Measurements from ENCODE around the gene C11orf24.
"Not testable (repeated sequence)": the region's sequence is repeated elsewhere in the genome, so short reads cannot be mapped to it uniquely, and the experiment has no call there.

The C11orf24 gene

GRCh38 chr11:68303982-68304780 is 32.4 kb upstream of the C11orf24 start:
- peaks cover 0 to 15% (median 11%) of the 10 kb centered on the region in 4 experiments for H3K4me1 ChIP-seq (ENCODE audit: control extremely low read depth in 1 of 4, control insufficient read depth in 4 of 4, insufficient read depth in 4 of 4, low read length in 3 of 4)
- H3K36me3 ChIP-seq (ENCODE audit: control insufficient read depth in 4 of 4, insufficient read depth in 4 of 4, low read length in 3 of 4), result no peaks in the 10 kb centered on the region
- peaks cover 0 to 5% (median 0%) of the 10 kb centered on the region in 5 experiments for H3K9me3 ChIP-seq (ENCODE audit: control extremely low read depth in 1 of 5, control insufficient read depth in 4 of 5, insufficient read depth in 2 of 5, low read depth in 1 of 5, low read length in 4 of 5)
- ChIA-PET POLR2A (interaction anchor here (0.6 kb wide), 1 partner anchor 33 kb away, joined by 3 read pairs; no protein-coding TSS in a partner anchor), CTCF (interaction anchor here (1.0 to 3.0 kb wide), 2 partner anchors 47 to 52 kb away, joined by 5 to 14 read pairs; no protein-coding TSS in a partner anchor)
- H3K4me3 ChIP-seq (ENCODE audit: control insufficient read depth in 1 of 7, extremely low read depth in 1 of 7, insufficient read depth in 4 of 7, low read depth in 2 of 7, low read length in 6 of 7), result no peak overlapping the region
- no peak overlapping the region for H3K27ac ChIP-seq (ENCODE audit: insufficient read depth in 1 of 2, low read depth in 1 of 2, low read length in 2 of 2, poor library complexity in 1 of 2, severe bottlenecking in 2 of 2)
- no peaks in the 10 kb centered on the region for H3K27me3 ChIP-seq (replicated peaks in 2 of 5; ENCODE audit: control insufficient read depth in 4 of 5, insufficient read depth in 5 of 5, low read length in 4 of 5)
- no peak for DNase-seq
- 98% methylated on average over 6 of the region's 7 CpGs for WGBS (ENCODE audit: insufficient coverage)

GRCh38 chr11:68303083-68303482 is 31.3 kb upstream of the C11orf24 start:
- DNase-seq, result peak in 2 of 3 donors; percentile 35 to 54
- ChIA-PET POLR2A (no interaction called here), CTCF (interaction anchor here (1.0 to 3.0 kb wide), 4 partner anchors 32 to 94 kb away, joined by 3 to 14 read pairs (median 4); partner anchors contain the start of gene C11orf24)
- Histone ChIP-seq H3K27me3 (replicated peaks in 2 of 5; ENCODE audit: control insufficient read depth in 4 of 5, insufficient read depth in 5 of 5, low read length in 4 of 5) (no peaks in the 10 kb centered on the region), H3K36me3 (ENCODE audit: control insufficient read depth in 4 of 4, insufficient read depth in 4 of 4, low read length in 3 of 4) (no peaks in the 10 kb centered on the region), H3K27ac (ENCODE audit: insufficient read depth in 1 of 2, low read depth in 1 of 2, low read length in 2 of 2, poor library complexity in 1 of 2, severe bottlenecking in 2 of 2) (no peak overlapping the region), H3K9me3 (ENCODE audit: control extremely low read depth in 1 of 5, control insufficient read depth in 4 of 5, insufficient read depth in 2 of 5, low read depth in 1 of 5, low read length in 4 of 5) (peaks cover 0 to 5% (median 0%) of the 10 kb centered on the region in 5 experiments), H3K4me3 (ENCODE audit: control insufficient read depth in 1 of 7, extremely low read depth in 1 of 7, insufficient read depth in 4 of 7, low read depth in 2 of 7, low read length in 6 of 7) (no peak overlapping the region), H3K4me1 (ENCODE audit: control extremely low read depth in 1 of 4, control insufficient read depth in 4 of 4, insufficient read depth in 4 of 4, low read length in 3 of 4) (peaks cover 0 to 12% (median 9%) of the 10 kb centered on the region in 4 experiments)
- WGBS (ENCODE audit: insufficient coverage), result no CpG with 5 or more reads among the region's 2 CpGs

GRCh38 chr11:68302670-68303069 is 30.9 kb upstream of the C11orf24 start:
- WGBS (ENCODE audit: insufficient coverage), result 25% methylated on average over 1 of the region's 7 CpGs
- POLR2A ChIA-PET, result no interaction called here
- H3K36me3 ChIP-seq (ENCODE audit: control insufficient read depth in 4 of 4, insufficient read depth in 4 of 4, low read length in 3 of 4), result no peaks in the 10 kb centered on the region
- no peak overlapping the region for H3K4me3 ChIP-seq (ENCODE audit: control insufficient read depth in 1 of 7, extremely low read depth in 1 of 7, insufficient read depth in 4 of 7, low read depth in 2 of 7, low read length in 6 of 7)
- CTCF ChIA-PET, result interaction anchor here (0.6 to 3.0 kb wide), 6 partner anchors 18 to 94 kb away, joined by 3 to 14 read pairs (median 4); partner anchors contain the start of gene C11orf24
- H3K27ac ChIP-seq (ENCODE audit: insufficient read depth in 1 of 2, low read depth in 1 of 2, low read length in 2 of 2, poor library complexity in 1 of 2, severe bottlenecking in 2 of 2), result no peak overlapping the region
- peaks cover 0 to 5% (median 0%) of the 10 kb centered on the region in 5 experiments for H3K9me3 ChIP-seq (ENCODE audit: control extremely low read depth in 1 of 5, control insufficient read depth in 4 of 5, insufficient read depth in 2 of 5, low read depth in 1 of 5, low read length in 4 of 5)
- H3K4me1 ChIP-seq (ENCODE audit: control extremely low read depth in 1 of 4, control insufficient read depth in 4 of 4, insufficient read depth in 4 of 4, low read length in 3 of 4), result peaks cover 0 to 12% (median 10%) of the 10 kb centered on the region in 4 experiments
- DNase-seq, result peak in 2 of 3 donors; percentile 69 to 77
- H3K27me3 ChIP-seq (replicated peaks in 2 of 5; ENCODE audit: control insufficient read depth in 4 of 5, insufficient read depth in 5 of 5, low read length in 4 of 5), result no peaks in the 10 kb centered on the region

- H3K9me3 ChIP-seq (ENCODE audit: control extremely low read depth in 1 of 5, control insufficient read depth in 4 of 5, insufficient read depth in 2 of 5, low read depth in 1 of 5, low read length in 4 of 5), result peaks cover 0 to 5% (median 0%) of the 10 kb centered on the region in 5 experiments
- 88% methylated on average over 5 of the region's 5 CpGs for WGBS (ENCODE audit: insufficient coverage)
- CTCF ChIA-PET, result interaction anchor here (0.6 to 3.0 kb wide), 4 partner anchors 18 to 45 kb away, joined by 3 to 14 read pairs (median 4); partner anchors contain the start of gene C11orf24
These were observed 30.5 kb upstream of the C11orf24 start for GRCh38 chr11:68302256-68302655.

GRCh38 chr11:68300076-68300830 is 28.5 kb upstream of the C11orf24 start:
- ChIA-PET CTCF (interaction anchor here (0.9 to 7.1 kb wide), 11 partner anchors 11 to 141 kb away, joined by 3 to 188 read pairs (median 7); partner anchors contain the start of gene C11orf24), POLR2A (no interaction called here)
- 99% methylated on average over 8 of the region's 12 CpGs for WGBS (ENCODE audit: insufficient coverage)

More at GRCh38 chr11:68302256-68302655, 30.5 kb upstream of the C11orf24 start:
- Histone ChIP-seq H3K27me3 (replicated peaks in 2 of 5; ENCODE audit: control insufficient read depth in 4 of 5, insufficient read depth in 5 of 5, low read length in 4 of 5) (no peaks in the 10 kb centered on the region), H3K36me3 (ENCODE audit: control insufficient read depth in 4 of 4, insufficient read depth in 4 of 4, low read length in 3 of 4) (no peaks in the 10 kb centered on the region), H3K4me1 (ENCODE audit: control extremely low read depth in 1 of 4, control insufficient read depth in 4 of 4, insufficient read depth in 4 of 4, low read length in 3 of 4) (peaks cover 0 to 12% (median 12%) of the 10 kb centered on the region in 4 experiments), H3K4me3 (ENCODE audit: control insufficient read depth in 1 of 7, extremely low read depth in 1 of 7, insufficient read depth in 4 of 7, low read depth in 2 of 7, low read length in 6 of 7) (no peak overlapping the region), H3K27ac (ENCODE audit: insufficient read depth in 1 of 2, low read depth in 1 of 2, low read length in 2 of 2, poor library complexity in 1 of 2, severe bottlenecking in 2 of 2) (no peak overlapping the region)
- no peak for DNase-seq
- POLR2A ChIA-PET, result no interaction called here

GRCh38 chr11:68299517-68299879 is 27.7 kb upstream of the C11orf24 start:
- CTCF ChIA-PET, result interaction anchor here (1.1 to 7.1 kb wide), 15 partner anchors 10 to 142 kb away, joined by 3 to 188 read pairs (median 7); partner anchors contain the start of gene C11orf24
- H3K36me3 ChIP-seq (ENCODE audit: control insufficient read depth in 4 of 4, insufficient read depth in 4 of 4, low read length in 3 of 4); H3K4me3 ChIP-seq (ENCODE audit: control insufficient read depth in 1 of 7, extremely low read depth in 1 of 7, insufficient read depth in 4 of 7, low read depth in 2 of 7, low read length in 6 of 7); H3K9me3 ChIP-seq (ENCODE audit: control extremely low read depth in 1 of 5, control insufficient read depth in 4 of 5, insufficient read depth in 2 of 5, low read depth in 1 of 5, low read length in 4 of 5); H3K27me3 ChIP-seq (replicated peaks in 2 of 5; ENCODE audit: control insufficient read depth in 4 of 5, insufficient read depth in 5 of 5, low read length in 4 of 5); DNase-seq; H3K27ac ChIP-seq (ENCODE audit: insufficient read depth in 1 of 2, low read depth in 1 of 2, low read length in 2 of 2, poor library complexity in 1 of 2, severe bottlenecking in 2 of 2): not testable (repeated sequence)
- POLR2A ChIA-PET, result interaction anchor here (0.6 kb wide), 1 partner anchor 110 kb away, joined by 3 read pairs; no protein-coding TSS in a partner anchor
- peaks cover 0 to 12% (median 12%) of the 10 kb centered on the region in 4 experiments for H3K4me1 ChIP-seq (ENCODE audit: control extremely low read depth in 1 of 4, control insufficient read depth in 4 of 4, insufficient read depth in 4 of 4, low read length in 3 of 4)
- 96% methylated on average over 3 of the region's 9 CpGs for WGBS (ENCODE audit: insufficient coverage)

More at GRCh38 chr11:68300076-68300830, 28.5 kb upstream of the C11orf24 start:
- H3K9me3 ChIP-seq (ENCODE audit: control extremely low read depth in 1 of 5, control insufficient read depth in 4 of 5, insufficient read depth in 2 of 5, low read depth in 1 of 5, low read length in 4 of 5), result peaks cover 0 to 5% (median 0%) of the 10 kb centered on the region in 5 experiments
- H3K36me3 ChIP-seq (ENCODE audit: control insufficient read depth in 4 of 4, insufficient read depth in 4 of 4, low read length in 3 of 4), result no peaks in the 10 kb centered on the region
- no peak overlapping the region for H3K27ac ChIP-seq (ENCODE audit: insufficient read depth in 1 of 2, low read depth in 1 of 2, low read length in 2 of 2, poor library complexity in 1 of 2, severe bottlenecking in 2 of 2)
- no peaks in the 10 kb centered on the region for H3K27me3 ChIP-seq (replicated peaks in 2 of 5; ENCODE audit: control insufficient read depth in 4 of 5, insufficient read depth in 5 of 5, low read length in 4 of 5)
- H3K4me1 ChIP-seq (ENCODE audit: control extremely low read depth in 1 of 4, control insufficient read depth in 4 of 4, insufficient read depth in 4 of 4, low read length in 3 of 4), result peaks cover 0 to 12% (median 12%) of the 10 kb centered on the region in 4 experiments
- H3K4me3 ChIP-seq (ENCODE audit: control insufficient read depth in 1 of 7, extremely low read depth in 1 of 7, insufficient read depth in 4 of 7, low read depth in 2 of 7, low read length in 6 of 7), result no peak overlapping the region
- DNase-seq, result peak in 1 of 3 donors; percentile 13
